ACC112 (cell line): Measurements from ENCODE around the gene CD69.

Source experiments
- H2AFZ ChIP-seq: fragments of 200-600 bp; sonication (generic); one replicate; pipeline ENCODE4 v1.6.0; 2017; ENCODE audit warnings: antibody characterized with exemption, low read length; ENCODE audit not compliant: unreplicated experiment
- H3K27ac ChIP-seq: fragments of 200-600 bp; sonication (generic); 2 replicates; pipeline ENCODE4 v1.5.1; 2014; ENCODE audit warnings: low read depth, mild to moderate bottlenecking, antibody characterized with exemption, low read length, moderate library complexity
- H3K27me3 ChIP-seq: fragments of 200-600 bp; sonication (generic); 2 replicates; pipeline ENCODE4 v1.6.1; 2014; ENCODE audit warnings: mild to moderate bottlenecking, antibody characterized with exemption, low read length, moderate library complexity, mixed read lengths; ENCODE audit not compliant: insufficient read depth
- H3K36me3 ChIP-seq: fragments of 200-600 bp; sonication (generic); 2 replicates; pipeline ENCODE4 v1.6.1; 2016; ENCODE audit warnings: mild to moderate bottlenecking, antibody characterized with exemption, low read length, moderate library complexity, mixed read lengths; ENCODE audit not compliant: insufficient read depth
- H3K4me1 ChIP-seq: fragments of 200-600 bp; sonication (generic); one replicate; pipeline ENCODE4 v1.6.1; 2016; ENCODE audit warnings: low read length, mixed read lengths; ENCODE audit not compliant: insufficient read depth, unreplicated experiment, control insufficient read depth
- H3K4me3 ChIP-seq: fragments of 200-600 bp; sonication (generic); 2 replicates; pipeline ENCODE4 v1.5.1; 2014; ENCODE audit warnings: mild to moderate bottlenecking, low read depth, low read length
- H3K79me2 ChIP-seq: fragments of 200-600 bp; sonication (generic); one replicate; pipeline ENCODE4 v1.6.0; 2016; ENCODE audit warnings: low read length; ENCODE audit not compliant: control insufficient read depth, unreplicated experiment, insufficient read depth

CD69 gene

GRCh38 chr12:9781360-9781759, 20.7 kb upstream of the CD69 start:
- Histone ChIP-seq H3K4me3 (no peak overlapping the region), H2AFZ (no peak overlapping the region), H3K27ac (no peak overlapping the region), H3K4me1 (no peaks in the 10 kb centered on the region), H3K36me3 (no peaks in the 10 kb centered on the region), H3K27me3 (peaks cover 6% of the 10 kb centered on the region), H3K79me2 (no peaks in the 10 kb centered on the region)

- H3K79me2 ChIP-seq, result no peaks in the 10 kb centered on the region
- H3K4me1 ChIP-seq, result peaks cover 5% of the 10 kb centered on the region
- H3K27ac ChIP-seq, result no peak overlapping the region
- H3K36me3 ChIP-seq, result no peaks in the 10 kb centered on the region
- H3K4me3 ChIP-seq, result no peak overlapping the region
- peaks cover under 1% of the 10 kb centered on the region for H3K27me3 ChIP-seq
- H2AFZ ChIP-seq, result no peak overlapping the region
Measured at GRCh38 chr12:9779209-9779608, 18.5 kb upstream of the CD69 start.

GRCh38 chr12:9776781-9777180, 16.1 kb upstream of the CD69 start:
- no peaks in the 10 kb centered on the region; the same call in none of the 2 replicates for H3K27me3 ChIP-seq
- no peak overlapping the region for H3K4me3 ChIP-seq
- peaks cover 5% of the 10 kb centered on the region for H3K4me1 ChIP-seq
- H2AFZ ChIP-seq, result no peak overlapping the region
- H3K79me2 ChIP-seq, result no peaks in the 10 kb centered on the region
- no peaks in the 10 kb centered on the region for H3K36me3 ChIP-seq
- no peak overlapping the region for H3K27ac ChIP-seq

- Histone ChIP-seq H3K36me3 (no peaks in the 10 kb centered on the region), H3K79me2 (no peaks in the 10 kb centered on the region), H3K4me3 (no peak overlapping the region), H3K27me3 (no peaks in the 10 kb centered on the region), H3K4me1 (peaks cover 5% of the 10 kb centered on the region), H3K27ac (no peak overlapping the region), H2AFZ (no peak overlapping the region)
Measured at GRCh38 chr12:9773216-9773877, 12.6 kb upstream of the CD69 start.

DNA sequence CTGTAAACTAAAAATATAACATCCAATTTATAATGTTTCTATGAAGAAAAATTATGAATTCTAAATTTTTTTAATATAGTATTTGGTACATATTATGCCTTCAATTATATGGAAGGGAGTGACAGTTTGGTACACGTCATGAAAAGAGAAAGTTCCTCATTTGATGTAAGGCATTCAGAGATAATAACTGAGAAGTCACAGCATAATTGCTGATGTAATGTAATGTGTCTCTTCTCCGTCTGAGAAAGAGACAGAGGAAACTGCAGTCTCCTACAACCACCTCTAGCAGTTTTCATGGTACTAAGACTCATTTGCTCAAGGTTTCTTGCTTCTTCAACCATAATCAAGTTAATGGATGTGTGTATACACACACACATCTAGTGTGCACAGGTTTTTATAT, 2.3 kb upstream of the CD69 start:
- no peaks in the 10 kb centered on the region for H3K4me1 ChIP-seq
- H3K27me3 ChIP-seq, result peaks cover 7% of the 10 kb centered on the region
- H3K79me2 ChIP-seq, result no peaks in the 10 kb centered on the region
- H2AFZ ChIP-seq, result no peak overlapping the region
- H3K36me3 ChIP-seq, result no peaks in the 10 kb centered on the region
- no peak overlapping the region for H3K27ac ChIP-seq
- no peak overlapping the region for H3K4me3 ChIP-seq

GRCh38 chr12:9762369-9762768, 1.7 kb upstream of the CD69 start:
- H2AFZ ChIP-seq, result no peak overlapping the region
- no peaks in the 10 kb centered on the region for H3K36me3 ChIP-seq
- H3K27ac ChIP-seq, result no peak overlapping the region
- peaks cover 7% of the 10 kb centered on the region for H3K27me3 ChIP-seq
- no peak overlapping the region for H3K4me3 ChIP-seq
- H3K4me1 ChIP-seq, result no peaks in the 10 kb centered on the region
- no peaks in the 10 kb centered on the region for H3K79me2 ChIP-seq

DNA sequence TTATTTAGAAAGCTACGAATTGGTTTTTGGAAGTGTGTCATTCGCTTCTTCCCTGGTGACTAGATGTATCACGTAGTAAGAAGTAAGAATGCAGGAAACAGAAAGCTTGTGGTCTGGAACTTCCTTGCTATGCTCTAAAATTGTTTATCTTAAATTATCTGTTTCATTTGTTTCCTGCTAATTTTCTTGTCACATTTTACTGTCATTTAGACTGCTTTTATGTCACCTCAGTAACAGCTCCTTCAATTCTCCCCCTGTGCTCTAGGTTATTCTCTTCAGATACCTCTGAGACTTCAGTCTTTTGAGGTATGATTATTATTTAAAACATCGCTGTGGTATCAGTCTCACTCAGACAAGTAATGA, 699 bp upstream of the CD69 start:
- Histone ChIP-seq H2AFZ (no peak overlapping the region), H3K4me3 (no peak overlapping the region), H3K27ac (no peak overlapping the region), H3K36me3 (no peaks in the 10 kb centered on the region), H3K27me3 (peaks cover 7% of the 10 kb centered on the region), H3K4me1 (no peaks in the 10 kb centered on the region), H3K79me2 (no peaks in the 10 kb centered on the region)

- Histone ChIP-seq H3K4me1 (no peaks in the 10 kb centered on the region), H3K27me3 (peaks cover 7% of the 10 kb centered on the region), H3K36me3 (no peaks in the 10 kb centered on the region), H3K4me3 (no peak overlapping the region), H3K79me2 (no peaks in the 10 kb centered on the region), H3K27ac (no peak overlapping the region), H2AFZ (no peak overlapping the region)
Measured at GRCh38 chr12:9760120-9760519, 581 bp downstream of the CD69 start.

- no peaks in the 10 kb centered on the region for H3K79me2 ChIP-seq
- no peaks in the 10 kb centered on the region for H3K4me1 ChIP-seq
- no peak overlapping the region for H3K4me3 ChIP-seq
- H2AFZ ChIP-seq, result no peak overlapping the region
- peaks cover 7% of the 10 kb centered on the region for H3K27me3 ChIP-seq
- H3K27ac ChIP-seq, result no peak overlapping the region
- no peaks in the 10 kb centered on the region for H3K36me3 ChIP-seq
Measured at GRCh38 chr12:9759694-9760093, 1.0 kb downstream of the CD69 start.

- Histone ChIP-seq H3K36me3 (no peaks in the 10 kb centered on the region), H3K27me3 (peaks cover 8% of the 10 kb centered on the region), H3K79me2 (no peaks in the 10 kb centered on the region), H2AFZ (no peak overlapping the region), H3K27ac (no peak overlapping the region), H3K4me3 (no peak overlapping the region), H3K4me1 (no peaks in the 10 kb centered on the region)
Measured at GRCh38 chr12:9758119-9758518, 2.6 kb downstream of the CD69 start.

- H3K4me3 ChIP-seq, result no peak overlapping the region
- H3K79me2 ChIP-seq, result no peaks in the 10 kb centered on the region
- no peak overlapping the region for H3K27ac ChIP-seq
- no peaks in the 10 kb centered on the region for H3K4me1 ChIP-seq
- no peak overlapping the region for H2AFZ ChIP-seq
- no peaks in the 10 kb centered on the region for H3K36me3 ChIP-seq
- peaks cover 14% of the 10 kb centered on the region for H3K27me3 ChIP-seq
Measured at GRCh38 chr12:9757433-9758025, 3.2 kb downstream of the CD69 start.
